HG02588 (cell line): ENCODE results near the gene SLC26A2.

Experiments used
- ATAC-seq: cut with Tn5 transposase; IDR thresholded peaks from one replicate; pipeline ENCODE4 v1.9.1; 2021; ENCODE audit warnings: mild to moderate bottlenecking, moderate library complexity; ENCODE audit not compliant: unreplicated experiment

SLC26A2 gene

DNA sequence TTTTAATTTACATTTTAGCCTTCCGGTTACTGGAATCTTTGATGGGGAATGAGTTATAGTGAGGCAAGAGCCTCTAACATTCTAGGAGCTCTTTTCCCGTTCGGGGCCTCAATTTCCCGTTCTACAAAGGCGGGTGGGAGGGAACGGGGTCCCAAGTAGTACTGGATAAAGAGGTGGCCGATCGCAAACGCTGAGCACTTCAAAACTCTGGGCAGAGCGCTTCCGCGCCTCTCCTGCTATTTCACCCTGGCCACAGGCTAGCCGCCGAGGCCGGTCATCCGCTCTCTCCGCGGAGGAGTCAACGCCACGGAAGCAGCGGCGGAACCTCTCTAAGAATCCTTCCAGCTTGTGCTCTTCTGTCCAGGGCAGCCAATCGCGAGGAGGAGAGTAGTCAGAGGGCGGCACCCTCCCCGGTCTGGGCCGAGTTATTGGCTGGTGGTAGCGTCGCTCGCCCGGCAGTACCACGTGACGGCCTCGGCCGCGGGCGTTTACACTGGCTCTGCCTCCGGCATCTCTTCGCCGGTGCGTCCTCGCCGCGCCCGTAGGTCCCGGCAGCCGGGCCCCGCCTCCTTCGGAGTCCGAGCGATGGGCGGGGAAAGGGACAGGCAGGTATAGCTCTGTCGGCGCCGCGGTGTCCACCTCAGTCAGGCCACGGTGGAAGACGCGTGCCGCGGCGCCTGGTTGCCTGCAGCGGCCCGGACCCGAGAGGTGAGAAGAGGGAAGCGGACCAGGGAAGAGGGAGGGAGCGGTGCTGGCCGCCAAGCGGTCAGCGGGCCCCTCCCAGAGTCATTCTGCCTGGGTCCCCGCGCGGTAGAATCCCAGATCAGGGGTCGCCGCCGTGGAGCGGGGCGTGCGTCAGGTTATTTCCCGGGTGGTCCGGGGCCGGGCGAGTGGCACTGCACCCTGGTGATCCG, at the start of gene SLC26A2:
SLC26A2 (plus strand) TSS at position 487 of the 914 bp plus-strand sequence. CDS start 16,895 bp downstream, outside the sequence.
- ATAC-seq = peak; percentile 99

DNA sequence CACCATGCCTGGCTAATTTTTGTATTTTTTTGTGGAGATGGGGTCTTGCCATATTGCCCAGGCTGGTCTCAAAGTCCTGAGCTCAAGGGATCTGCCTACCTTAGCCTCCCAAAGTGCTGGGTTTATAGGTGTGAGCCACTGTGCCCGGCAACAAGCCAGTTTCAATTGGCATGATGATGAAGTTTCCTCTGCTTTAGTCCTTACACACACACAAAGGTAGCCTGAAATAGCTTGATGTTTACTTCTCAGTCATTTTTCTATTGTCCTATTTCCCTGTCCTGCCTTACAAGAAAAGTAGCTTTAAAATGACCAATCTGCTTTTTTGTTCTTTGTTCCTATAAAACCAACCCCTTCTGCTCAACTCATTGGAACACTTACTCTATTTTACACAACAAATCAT, 49.5 kb upstream of the SLC26A2 start:
- no peak for ATAC-seq

GRCh38 chr5:149912226-149912871, 48.2 kb upstream of the SLC26A2 start:
- no peak for ATAC-seq

- no peak for ATAC-seq
These were observed 46.8 kb upstream of the SLC26A2 start for GRCh38 chr5:149913436-149914419.

DNA sequence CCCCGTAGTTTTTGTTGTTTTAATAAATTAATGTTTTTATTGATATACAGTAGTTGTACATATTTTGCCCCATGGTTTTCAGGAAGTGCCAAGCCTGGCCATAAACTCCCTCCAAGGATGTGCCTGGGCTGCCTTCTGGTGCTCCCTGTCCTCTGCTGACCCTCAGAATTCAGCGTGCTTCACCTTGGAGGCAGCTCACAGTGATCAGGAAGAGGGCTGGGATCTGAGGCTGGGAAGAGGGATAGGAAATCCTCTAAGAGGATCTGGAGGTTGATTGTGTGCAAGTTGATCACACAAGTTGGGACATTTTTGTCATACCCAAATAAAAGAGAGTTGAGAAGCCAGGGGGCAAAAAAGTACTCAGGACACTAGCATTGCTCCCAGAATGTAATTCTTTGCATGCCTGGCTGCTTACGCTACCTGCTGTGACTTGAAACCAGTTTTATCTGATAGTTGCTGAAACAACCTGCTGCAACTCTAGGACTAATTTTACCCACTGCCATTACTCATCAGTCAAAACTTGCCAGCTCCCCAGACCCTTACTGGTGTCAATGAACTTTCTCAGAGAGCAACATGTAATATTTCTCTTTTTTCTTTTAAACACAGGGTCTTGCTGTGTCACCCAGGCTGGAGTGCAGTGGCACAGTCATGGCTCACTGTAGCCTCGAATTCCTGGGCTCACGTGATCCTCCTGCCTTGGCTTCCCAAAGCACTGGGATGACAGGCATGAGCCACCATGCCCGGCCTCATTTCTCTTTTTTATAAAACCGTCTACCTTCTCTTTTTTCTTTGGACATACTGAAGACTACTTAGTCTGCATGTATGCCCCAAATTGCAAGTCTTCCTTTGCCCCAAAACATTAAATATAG, 44.9 kb upstream of the SLC26A2 start:
- ATAC-seq = no peak

DNA sequence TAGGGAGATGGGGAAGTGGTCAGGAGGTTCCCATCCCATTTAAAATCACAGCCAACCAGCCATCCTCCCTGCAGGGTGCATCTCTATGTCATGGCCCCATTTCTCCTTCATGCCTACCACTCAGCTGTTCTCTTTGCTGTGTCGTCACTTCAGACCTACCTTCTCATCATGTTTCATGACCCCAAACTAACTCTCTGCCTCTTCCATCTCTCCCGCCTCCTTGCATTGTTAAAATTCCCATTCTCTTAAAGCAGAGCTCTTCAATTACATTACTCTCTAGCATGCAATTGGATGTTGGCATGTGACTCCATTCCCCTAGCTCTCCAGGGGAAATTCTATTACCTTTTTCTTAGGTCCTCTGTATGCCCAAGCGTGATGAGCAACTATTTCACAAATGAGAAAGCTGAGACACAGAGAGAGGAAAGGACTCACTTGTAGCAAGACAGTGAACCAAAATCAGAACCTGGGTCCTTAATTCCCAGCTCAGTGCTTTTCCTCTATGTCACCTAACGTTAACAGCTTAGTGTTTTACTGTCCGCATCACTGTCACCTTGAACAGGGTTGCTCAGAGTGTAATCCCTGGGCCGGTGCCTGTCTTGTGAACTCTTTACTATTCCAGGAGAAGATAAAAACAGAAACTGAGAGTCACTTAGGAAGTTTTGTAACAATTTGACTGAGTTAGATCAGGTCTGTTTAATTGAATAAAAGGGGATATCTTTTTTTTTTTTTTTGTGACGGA, 44.1 kb upstream of the SLC26A2 start:
- no peak for ATAC-seq

DNA sequence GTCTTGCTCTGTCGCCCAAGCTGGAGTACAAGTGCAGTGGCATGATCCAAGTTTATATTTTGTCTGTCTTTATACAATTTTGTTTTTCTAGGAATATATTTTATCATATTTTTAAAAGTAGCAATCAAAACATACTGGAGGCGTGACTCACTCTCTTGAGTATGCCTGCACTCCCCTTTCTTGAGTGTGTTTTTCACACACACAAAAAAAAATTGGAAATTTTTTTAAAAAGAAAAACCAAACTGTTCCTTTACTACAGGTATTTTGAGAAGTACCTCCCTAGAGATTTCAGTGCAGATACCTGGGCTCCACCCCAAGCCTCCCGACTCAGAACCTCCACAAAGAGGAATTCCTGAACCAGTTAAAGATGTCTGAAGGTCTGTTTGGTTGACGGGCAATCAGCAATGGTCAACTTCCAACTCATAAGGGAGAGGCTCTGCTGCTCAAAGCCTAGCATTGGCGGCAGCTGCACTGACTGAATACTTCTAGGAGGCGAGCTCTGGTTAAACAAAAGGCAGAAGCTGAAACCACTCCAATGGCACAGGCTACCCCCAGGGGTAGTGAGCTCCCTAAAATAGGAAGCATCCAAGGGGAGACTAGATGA, 43.4 kb upstream of the SLC26A2 start:
- no peak for ATAC-seq

- ATAC-seq = no peak
These were observed 39.0 kb upstream of the SLC26A2 start for GRCh38 chr5:149921597-149921996.

GRCh38 chr5:149922950-149923349, 37.6 kb upstream of the SLC26A2 start:
- ATAC-seq = no peak

GRCh38 chr5:149924486-149924885, 36.1 kb upstream of the SLC26A2 start:
- no peak for ATAC-seq

DNA sequence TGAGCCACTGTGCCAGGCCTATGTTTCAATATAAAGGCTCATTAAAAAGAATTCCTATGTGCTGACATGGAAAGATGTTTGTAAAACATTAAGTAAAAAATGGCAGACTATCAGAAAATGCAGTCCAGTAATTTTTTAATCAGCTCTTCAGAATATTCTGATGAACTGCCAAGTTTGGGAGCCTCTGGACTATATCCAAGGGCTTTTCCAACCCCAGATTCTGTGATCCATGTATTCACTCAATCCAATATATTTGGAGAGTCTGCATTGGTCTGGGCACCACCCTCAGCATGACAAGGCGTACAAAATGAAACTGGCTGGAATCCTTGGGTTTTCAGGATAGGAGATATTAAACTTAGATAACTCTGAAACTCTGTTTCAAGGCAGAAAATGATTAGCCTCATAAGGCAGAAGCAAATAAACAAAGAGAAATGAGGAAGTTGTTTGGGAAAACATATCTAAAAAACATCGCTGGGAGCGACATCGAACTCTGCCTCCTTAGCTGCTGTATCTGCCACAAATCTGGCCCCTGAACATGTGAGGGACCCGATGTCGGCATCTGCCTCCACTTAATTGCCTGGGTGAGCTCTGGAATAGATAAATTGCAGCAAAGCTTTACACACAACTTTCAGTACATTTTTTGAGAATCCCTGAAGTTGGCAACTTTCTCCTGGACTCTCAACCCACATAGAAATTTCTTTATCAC, 30.4 kb upstream of the SLC26A2 start:
- ATAC-seq = no peak

GRCh38 chr5:149930749-149931574, 29.6 kb upstream of the SLC26A2 start:
- ATAC-seq = no peak

DNA sequence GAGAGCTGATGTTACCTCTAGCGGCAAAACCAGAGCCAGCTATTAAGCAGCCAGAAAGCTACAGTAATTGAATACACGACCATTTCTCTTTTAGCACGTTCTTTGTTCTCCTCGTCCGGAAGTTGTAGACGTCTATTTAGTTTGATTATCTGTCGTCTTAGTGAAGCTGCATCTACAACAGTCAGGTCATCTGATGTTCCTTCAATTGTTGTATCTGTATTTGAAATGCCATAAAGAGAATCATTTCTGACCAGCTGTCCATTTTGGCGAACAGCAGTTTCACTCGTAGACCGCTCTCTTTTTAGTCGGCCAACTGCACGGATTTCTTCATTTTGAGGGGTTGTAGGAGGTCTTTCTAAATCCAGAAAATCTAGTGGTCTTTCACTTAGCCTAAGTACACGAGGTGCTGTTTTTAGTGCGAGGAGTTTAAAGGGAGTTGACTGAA, 28.5 kb upstream of the SLC26A2 start:
- ATAC-seq = no peak

- no peak for ATAC-seq
These were observed 27.9 kb upstream of the SLC26A2 start for GRCh38 chr5:149932445-149933350.

- ATAC-seq = no peak
These were observed 25.1 kb upstream of the SLC26A2 start for GRCh38 chr5:149935431-149935901.

DNA sequence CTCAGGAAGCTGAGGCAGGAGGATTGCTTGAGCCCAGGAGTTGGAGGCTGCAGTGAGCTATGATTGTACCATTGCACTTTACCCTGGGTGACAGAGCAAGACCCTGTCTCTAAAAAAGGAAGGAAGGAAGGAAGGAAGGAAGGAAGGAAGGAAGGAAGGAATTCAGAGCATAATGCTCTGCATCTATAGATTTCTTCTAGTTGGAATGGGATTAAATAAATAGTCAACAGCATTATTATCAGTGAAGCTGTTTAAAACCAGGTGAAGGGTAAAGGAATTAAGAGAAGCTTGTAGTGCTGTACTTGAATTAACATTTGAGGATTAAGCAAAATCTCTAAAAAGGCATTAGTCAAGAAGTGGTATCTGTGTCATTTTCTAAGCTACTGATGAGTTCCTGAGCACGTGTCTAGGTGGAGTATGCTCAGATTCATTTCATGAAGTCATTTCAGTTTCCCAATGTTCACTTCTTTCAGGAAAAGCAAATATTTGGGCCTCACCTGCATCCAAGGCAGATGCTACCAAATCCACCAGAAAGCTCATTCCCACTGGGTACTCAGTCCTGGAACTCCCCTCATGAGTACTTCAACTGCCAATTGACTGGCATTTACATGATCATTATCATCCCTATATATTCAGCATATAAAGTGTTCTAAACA, 24.4 kb upstream of the SLC26A2 start:
- no peak for ATAC-seq
